Nephron (organoid): ENCODE data around the gene PRDM16.
A peak's percentile ranks its signal among the peaks of the same experiment; 100 is the strongest.

Source experiments
- H3K27ac Mint-ChIP-seq, 3 experiments: 2 replicates each; pipeline ENCODE4 v1.8.0; 2020; ENCODE audit warnings: mixed read lengths in 3 of 3, mild to moderate bottlenecking in 2 of 3, moderate library complexity in 1 of 3
- H3K27me3 Mint-ChIP-seq: 2 replicates; pipeline ENCODE4 v1.8.0; 2021; ENCODE audit warnings: low read depth, mild to moderate bottlenecking, moderate library complexity, mixed read lengths
- H3K36me3 Mint-ChIP-seq: 2 replicates; pipeline ENCODE4 v1.8.0; 2020; ENCODE audit warnings: low read depth, mixed read lengths
- H3K4me1 Mint-ChIP-seq: 2 replicates; pipeline ENCODE4 v1.8.0; 2020; ENCODE audit warnings: mixed read lengths
- H3K4me3 Mint-ChIP-seq, 3 experiments: 2 replicates each; pipeline ENCODE4 v1.8.0; 2020; ENCODE audit warnings: mild to moderate bottlenecking in 3 of 3, mixed read lengths in 3 of 3, moderate library complexity in 2 of 3
- H3K9me3 Mint-ChIP-seq: 2 replicates; pipeline ENCODE4 v1.8.0; 2020; ENCODE audit warnings: mixed read lengths
- CTCF ChIP-seq, 3 experiments: fragments of 200-600 bp; sonication (generic); IDR thresholded peaks; one replicate each; pipeline ENCODE4 v1.5.0; 2021; ENCODE audit warnings: antibody characterized with exemption in 3 of 3; ENCODE audit not compliant: unreplicated experiment in 3 of 3

The PRDM16 gene

GRCh38 chr1:3195480-3195815 is 126.4 kb downstream of the PRDM16 start:
- Mint-ChIP-seq H3K4me3 (no peak overlapping the region), H3K27ac (no peak overlapping the region), H3K9me3 (no peaks in the 10 kb centered on the region), H3K27me3 (peaks cover 35% of the 10 kb centered on the region), H3K36me3 (peaks cover 3% of the 10 kb centered on the region), H3K4me1 (peaks cover 7% of the 10 kb centered on the region)
- TF ChIP-seq CTCF (IDR thresholded peaks at IDR 0.05; ENCODE audit: unreplicated experiment in 3 of 3) = no peak

- Mint-ChIP-seq H3K36me3 (peaks cover 3% of the 10 kb centered on the region), H3K27ac (no peak overlapping the region)
These were observed 127.0 kb downstream of the PRDM16 start for GRCh38 chr1:3195966-3196515.

GRCh38 chr1:3196577-3197245 is 127.7 kb downstream of the PRDM16 start:
- H3K27ac Mint-ChIP-seq = no peak overlapping the region
- no peaks in the 10 kb centered on the region for H3K9me3 Mint-ChIP-seq
- peaks cover 7% of the 10 kb centered on the region for H3K4me1 Mint-ChIP-seq
- peaks cover 3% of the 10 kb centered on the region for H3K36me3 Mint-ChIP-seq
- peaks cover 32% of the 10 kb centered on the region for H3K27me3 Mint-ChIP-seq
- no peak for TF ChIP-seq CTCF (IDR thresholded peaks at IDR 0.05; ENCODE audit: unreplicated experiment in 3 of 3)
- no peak overlapping the region for H3K4me3 Mint-ChIP-seq

More at GRCh38 chr1:3195966-3196515, 127.0 kb downstream of the PRDM16 start:
- TF ChIP-seq CTCF (IDR thresholded peaks at IDR 0.05; ENCODE audit: unreplicated experiment in 3 of 3) = no peak
- no peaks in the 10 kb centered on the region for H3K9me3 Mint-ChIP-seq
- peaks cover 35% of the 10 kb centered on the region for H3K27me3 Mint-ChIP-seq
- no peak overlapping the region for H3K4me3 Mint-ChIP-seq
- peaks cover 7% of the 10 kb centered on the region for H3K4me1 Mint-ChIP-seq

GRCh38 chr1:3197781-3198316 is 128.8 kb downstream of the PRDM16 start:
- no peak overlapping the region for H3K27ac Mint-ChIP-seq
- peaks cover 7% of the 10 kb centered on the region for H3K4me1 Mint-ChIP-seq
- peaks cover 34% of the 10 kb centered on the region for H3K27me3 Mint-ChIP-seq
- no peak for TF ChIP-seq CTCF (IDR thresholded peaks at IDR 0.05; ENCODE audit: unreplicated experiment in 3 of 3)
- H3K9me3 Mint-ChIP-seq = no peaks in the 10 kb centered on the region
- H3K36me3 Mint-ChIP-seq = peaks cover 3% of the 10 kb centered on the region
- H3K4me3 Mint-ChIP-seq = no peak overlapping the region

- H3K27me3 Mint-ChIP-seq = peaks cover 38% of the 10 kb centered on the region
- H3K27ac Mint-ChIP-seq = peak overlapping the region; percentile 13 to 29 (median 19)
These were observed 129.6 kb downstream of the PRDM16 start for GRCh38 chr1:3198371-3199271.

More at GRCh38 chr1:3198371-3199271, 129.6 kb downstream of the PRDM16 start:
- Mint-ChIP-seq H3K36me3 (peaks cover 3% of the 10 kb centered on the region), H3K9me3 (no peaks in the 10 kb centered on the region), H3K4me3 (no peak overlapping the region), H3K4me1 (peaks cover 7% of the 10 kb centered on the region)
- TF ChIP-seq CTCF (IDR thresholded peaks at IDR 0.05; ENCODE audit: unreplicated experiment in 3 of 3) = no peak
